ENCODE data around the gene ZNF735.
"Not testable (repeated sequence)": the region's sequence is repeated elsewhere in the genome, so short reads cannot be mapped to it uniquely, and the experiment has no call there.

- TF ChIP-seq EZH2, EZH2phosphoT487 (IDR thresholded peaks at IDR 0.05): not testable (repeated sequence)
Observed at GRCh38 chr7:64170974-64171373, 36.0 kb upstream of the ZNF735 start.

Data from neural progenitor cell (in vitro differentiated cells).